ENCODE data around the gene CEP83. TPM values are rescaled to one million over a fixed set of nuclear protein-coding genes. Genes with fewer than 3 reads are reported as not detected.
"Not testable (repeated sequence)": the region's sequence is repeated elsewhere in the genome, so short reads cannot be mapped to it uniquely, and the experiment has no call there.

CEP83 gene
- 11.3 TPM for total RNA-seq

DNA sequence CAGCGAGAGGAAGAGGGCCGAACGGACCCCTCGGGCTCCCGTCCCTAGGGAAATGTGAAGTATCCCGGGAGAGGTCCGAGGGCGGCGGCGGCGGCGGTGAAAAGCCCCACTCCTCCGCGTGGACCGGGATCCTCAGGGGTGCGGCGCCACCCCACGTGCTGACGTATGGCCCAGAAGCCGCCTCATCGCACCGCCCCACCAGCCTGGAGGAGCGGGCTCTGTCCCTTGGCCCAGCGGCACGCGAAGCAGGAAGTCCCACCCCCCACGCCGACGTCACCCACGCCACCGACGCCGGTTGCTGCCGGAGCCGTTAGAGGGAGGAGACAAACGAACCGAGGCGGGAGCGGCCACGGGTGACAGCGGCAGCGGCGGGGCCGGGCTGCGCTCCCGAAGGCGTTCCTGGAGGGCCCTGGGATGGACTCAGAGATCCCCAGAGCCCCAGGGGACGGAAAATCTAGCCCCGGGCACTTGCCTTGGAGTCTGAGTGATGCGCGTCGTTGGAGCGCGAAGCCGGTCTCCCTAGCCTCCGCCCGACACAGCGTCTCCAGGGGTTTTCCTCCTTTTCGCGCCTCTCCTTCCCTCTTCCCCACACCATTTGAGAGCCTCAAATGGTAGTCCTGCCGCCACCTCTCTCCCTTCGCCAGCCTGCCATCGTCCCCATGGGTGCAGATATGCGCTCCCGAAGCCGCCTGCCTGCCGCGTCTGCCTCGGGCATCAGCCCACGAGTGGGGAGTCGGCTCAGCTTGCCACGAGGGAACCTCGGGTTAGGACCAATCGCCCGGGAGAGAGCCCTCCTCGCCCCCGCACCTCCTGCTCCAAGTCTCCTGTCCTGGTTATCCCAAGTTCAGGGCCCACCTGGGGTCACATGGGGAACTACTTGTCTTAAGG is at the start of gene CEP83:
TSS of gene CEP83 (minus strand) at position 140 of the 888 bp plus-strand sequence. CDS start 47,377 bp downstream, outside the sequence.
- ATAC-seq: peak; percentile 100

GRCh38 chr12:94509317-94509716 is 49.6 kb upstream of the CEP83 start:
- ATAC-seq: no peak

- ATAC-seq: no peak
These were observed 47.8 kb upstream of the CEP83 start for GRCh38 chr12:94507455-94507854.

GRCh38 chr12:94504386-94504785 is 44.7 kb upstream of the CEP83 start:
- no peak for ATAC-seq

- no peak for ATAC-seq
These were observed 44.0 kb upstream of the CEP83 start for GRCh38 chr12:94503619-94504018.

DNA sequence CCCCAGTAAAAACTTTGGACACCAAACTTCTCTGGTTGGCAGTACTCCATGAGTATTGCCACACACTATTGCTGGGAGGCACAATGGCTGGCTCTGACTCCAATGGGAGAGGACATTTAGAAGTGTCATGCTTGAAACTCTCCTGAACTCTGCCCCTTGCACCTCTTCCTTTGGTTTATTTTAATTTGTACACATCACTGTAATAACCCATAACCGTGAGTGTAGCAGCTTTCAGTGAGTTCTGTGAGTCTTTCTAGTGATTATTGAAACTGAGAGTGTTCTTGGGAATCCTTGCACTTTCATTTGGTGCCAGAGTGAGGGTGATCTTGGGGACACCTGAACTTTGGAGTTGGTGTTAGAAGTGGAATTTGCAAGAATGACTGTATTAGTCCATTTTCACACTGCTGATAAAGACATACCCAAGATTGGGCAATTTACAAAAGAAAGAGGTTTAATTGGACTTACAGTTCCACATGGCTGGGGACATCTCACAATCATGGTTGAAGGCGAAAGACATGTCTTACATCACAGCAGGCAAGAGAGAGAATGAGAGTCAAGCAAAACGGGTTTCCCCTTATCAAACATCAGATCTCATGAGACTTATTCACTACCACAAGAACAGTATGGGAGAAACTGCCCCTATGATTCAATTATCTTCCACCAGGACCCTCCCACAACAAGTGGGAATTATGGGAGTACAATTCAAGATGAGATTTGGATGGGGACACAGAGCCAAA is 41.3 kb upstream of the CEP83 start:
- ATAC-seq: no peak

DNA sequence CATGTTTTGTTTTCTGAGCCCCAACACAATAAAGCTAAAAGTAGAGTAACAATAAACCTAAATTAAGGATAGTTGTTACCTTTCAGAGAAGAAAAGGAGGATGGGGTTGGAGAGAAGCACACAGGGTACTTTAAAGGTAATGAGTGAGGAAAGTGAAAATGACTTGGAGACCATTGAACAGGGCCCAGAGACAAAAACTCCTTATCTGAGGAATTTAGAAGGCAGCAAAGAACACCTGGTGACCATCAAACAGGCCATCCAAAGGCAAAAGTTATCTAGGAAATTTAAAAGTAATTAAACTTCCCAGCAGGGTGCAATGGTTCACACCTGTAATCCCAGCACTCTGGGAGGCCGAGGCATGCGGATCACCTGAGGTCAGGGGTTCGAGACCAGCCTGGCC is 39.0 kb upstream of the CEP83 start:
- ATAC-seq: no peak

DNA sequence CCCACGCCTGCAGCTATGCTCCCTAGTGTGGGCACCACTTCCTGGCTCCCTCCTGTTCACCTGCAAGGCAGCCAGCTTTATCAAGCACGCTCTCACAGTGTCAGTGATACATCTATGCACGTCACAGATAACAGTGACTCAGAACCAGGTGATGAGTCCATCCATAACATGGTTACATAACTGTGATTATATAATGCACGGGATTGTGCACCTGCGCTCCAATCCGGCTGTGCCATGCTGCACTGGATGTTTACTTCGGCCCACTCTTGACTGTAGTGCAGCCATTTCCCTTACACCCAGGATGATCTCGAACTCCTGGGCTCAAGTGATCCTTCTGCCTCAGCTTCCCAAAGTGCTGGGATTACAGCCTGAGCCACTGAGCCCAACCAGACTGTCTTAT is 38.4 kb upstream of the CEP83 start:
- peak; percentile 22 for ATAC-seq

DNA sequence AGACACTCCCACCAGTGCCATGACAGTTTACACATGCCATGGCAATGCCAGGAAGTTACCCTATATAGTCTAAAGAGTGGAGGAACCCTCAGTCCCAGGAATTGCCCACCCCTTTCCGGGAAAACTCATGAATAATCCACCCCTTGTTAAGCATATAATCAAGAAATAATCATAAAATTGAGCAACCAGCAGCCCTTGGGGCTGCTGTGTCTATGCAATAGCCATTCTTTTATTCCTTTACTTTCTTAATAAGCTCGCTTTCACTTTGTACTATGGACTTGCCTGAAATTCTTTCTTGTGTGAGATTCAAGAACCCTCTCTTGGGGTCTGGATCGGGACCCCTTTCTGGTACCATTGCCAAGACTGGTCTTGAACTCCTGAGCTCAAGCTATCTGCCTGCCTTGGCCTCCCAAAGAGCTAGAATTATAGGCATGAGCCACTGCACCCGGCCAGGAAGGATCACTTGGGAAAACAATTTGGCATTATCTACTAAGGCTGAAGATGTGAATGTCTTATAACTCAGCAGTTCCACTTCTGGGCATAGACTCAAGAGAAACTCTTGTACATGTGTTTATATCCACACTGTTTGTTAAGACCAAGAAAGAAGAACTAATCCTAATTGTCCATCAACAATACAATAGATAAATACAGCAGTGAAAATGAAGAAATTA is 35.9 kb upstream of the CEP83 start:
- ATAC-seq: no peak

GRCh38 chr12:94491489-94491888 is 31.8 kb upstream of the CEP83 start:
- no peak for ATAC-seq

DNA sequence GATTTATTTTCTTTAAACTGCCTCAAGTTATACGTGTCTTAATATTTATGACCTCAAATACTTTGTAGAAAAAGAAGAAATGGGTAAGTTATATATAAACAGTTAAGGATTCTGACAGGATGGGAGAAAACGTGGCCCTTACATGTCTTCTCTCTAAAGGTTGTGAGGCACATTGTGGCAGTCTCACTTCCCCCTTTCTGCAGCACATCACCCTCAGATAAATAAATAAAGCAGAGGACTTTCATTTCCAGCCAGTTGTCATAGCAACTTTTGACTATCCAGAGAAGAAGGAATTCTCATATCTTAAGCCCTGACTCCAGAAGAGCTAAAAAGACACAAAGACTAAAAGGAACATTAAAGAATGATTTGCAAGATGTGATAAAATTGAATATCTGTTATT is 28.8 kb upstream of the CEP83 start:
- no peak for ATAC-seq

DNA sequence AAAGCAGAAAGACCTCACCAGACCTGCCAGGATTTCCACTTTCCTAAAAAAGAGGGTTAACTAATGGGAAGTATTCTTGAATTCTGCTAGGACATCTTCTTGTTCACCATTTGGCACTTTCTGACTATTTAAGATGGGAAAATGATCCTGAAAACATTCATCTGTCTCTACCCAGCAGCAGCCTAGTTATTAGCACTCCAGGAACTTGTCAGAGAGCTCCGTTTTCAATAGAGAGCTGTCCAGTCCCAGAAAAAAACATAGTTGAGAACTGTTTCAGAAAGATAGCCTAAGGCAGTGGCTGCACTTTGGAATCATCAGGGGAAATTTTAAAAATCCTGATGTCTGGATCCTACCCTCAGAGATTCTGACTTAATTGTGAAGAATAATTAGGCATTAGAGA is 22.1 kb upstream of the CEP83 start:
- ATAC-seq: no peak

DNA sequence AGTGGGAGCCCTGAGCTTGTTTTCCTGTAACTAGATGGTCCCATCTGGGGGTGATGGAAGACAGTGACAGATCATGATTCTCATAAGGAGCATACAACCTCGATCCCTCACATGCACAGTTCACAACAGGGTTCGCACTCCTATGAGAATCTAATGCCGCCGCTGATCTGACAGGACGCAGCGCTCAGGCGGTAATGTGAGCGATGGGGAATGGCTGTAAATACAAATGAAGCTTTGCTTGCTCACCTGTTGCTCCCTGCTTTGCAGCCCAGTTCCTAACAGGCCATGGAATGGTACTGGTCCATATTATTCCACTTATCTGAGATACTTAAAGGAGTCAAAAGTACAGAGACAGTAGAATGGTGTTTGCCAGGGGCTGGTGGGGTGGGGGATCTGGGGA is 9.9 kb upstream of the CEP83 start:
- ATAC-seq: no peak

DNA sequence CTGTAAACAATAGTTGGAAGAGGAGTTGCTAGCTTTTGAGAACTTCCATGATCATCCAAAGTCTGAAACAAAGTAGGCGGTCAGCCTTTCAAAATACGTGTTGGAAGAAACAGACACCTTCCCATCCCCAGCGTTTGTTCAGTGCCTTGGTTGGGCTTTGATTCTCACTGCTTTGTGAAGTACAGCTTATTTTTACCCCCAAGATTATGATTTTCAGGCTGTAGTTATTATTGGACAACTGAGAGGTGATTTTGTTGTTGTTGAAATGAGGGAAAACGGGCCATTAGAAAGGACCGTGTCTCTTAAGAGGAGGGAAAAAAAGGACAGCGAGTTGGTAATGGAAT is 921 bp upstream of the CEP83 start:
- ATAC-seq: no peak

DNA sequence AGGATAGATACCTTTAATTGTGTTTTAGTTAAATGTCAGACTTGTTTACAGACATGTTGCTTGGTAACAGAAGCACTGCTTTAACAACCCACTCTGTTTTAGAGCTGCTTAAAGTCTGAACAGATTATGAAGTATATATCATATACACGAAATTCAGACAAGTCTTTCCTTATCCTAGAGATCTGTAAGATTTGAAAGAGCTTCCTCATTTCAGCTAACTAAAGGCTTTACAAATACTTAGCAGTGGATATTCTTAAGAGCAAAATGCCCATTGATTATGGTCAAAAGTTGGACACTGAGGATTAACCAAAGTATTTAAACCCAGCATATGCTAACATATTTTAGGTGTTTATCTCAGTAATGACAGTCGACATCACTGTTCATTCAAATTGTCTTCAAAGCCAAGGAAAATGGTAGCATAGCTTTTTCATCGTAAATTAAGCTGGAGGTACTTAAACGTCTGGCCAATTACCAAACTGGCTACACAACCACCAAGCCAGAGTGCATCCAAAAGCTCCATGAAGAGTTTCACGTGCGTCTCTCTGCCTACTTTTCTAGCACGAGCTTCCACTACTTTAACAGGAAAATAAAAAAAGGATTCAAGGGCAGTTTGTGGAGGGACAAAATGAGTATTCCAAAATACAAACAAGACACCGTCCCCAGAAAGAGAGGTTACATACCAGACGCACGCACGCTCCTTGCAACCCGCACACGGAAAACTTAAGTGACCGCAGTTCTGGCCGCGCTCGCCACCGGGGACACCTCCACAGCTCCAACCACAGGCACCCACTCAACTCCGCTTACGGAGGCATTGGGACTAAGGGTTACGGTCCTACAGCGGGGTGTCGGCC is 565 bp downstream of the CEP83 start:
- peak; percentile 61 for ATAC-seq

- ATAC-seq: no peak
These were observed 2.4 kb downstream of the CEP83 start for GRCh38 chr12:94457311-94457710.

GRCh38 chr12:94454318-94454717 is 5.3 kb downstream of the CEP83 start:
- ATAC-seq: not testable (repeated sequence)

DNA sequence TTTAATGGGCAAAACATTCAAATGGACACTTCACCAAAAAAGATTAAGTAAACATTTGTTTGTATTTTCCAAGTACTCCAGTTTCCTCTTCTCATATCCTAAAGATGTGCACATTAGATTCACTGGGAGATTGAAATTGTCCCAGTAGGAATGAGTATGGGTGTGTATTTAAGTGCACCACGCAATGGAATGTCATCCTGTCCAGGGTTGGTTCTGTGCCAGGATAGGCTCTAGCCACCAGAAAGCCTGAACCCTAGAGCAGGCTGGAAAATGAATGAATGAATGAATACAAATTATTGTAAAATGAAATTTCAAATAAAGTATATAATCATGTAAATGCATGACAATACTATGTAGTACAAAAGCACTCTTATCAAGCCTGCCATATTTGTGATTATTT is 14.0 kb downstream of the CEP83 start:
- ATAC-seq: no peak

GRCh38 chr12:94437303-94437702 is 22.4 kb downstream of the CEP83 start:
- no peak for ATAC-seq

DNA sequence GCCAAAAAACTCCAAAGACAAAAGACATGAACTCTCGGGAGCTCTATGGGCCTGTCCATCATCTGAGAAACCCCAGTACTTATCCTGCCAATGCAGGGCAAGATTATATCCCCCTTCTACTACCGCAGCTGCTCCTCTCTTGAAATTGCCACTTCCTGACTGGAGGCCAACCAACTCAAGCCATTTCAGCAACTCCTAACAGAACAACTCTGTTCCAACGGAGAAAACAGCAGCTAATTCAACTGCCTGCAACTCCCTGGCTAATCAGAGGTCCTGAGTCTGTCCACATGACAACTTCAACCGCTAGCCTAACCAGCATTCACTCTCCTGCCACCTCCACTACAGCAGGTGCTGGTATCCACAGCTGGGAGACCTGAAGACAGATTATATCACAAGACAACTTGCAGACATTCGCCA is 24.1 kb downstream of the CEP83 start:
- no peak for ATAC-seq

GRCh38 chr12:94434171-94434570 is 25.5 kb downstream of the CEP83 start:
- no peak for ATAC-seq

- no peak for ATAC-seq
These were observed 25.9 kb downstream of the CEP83 start for GRCh38 chr12:94433744-94434143.

GRCh38 chr12:94430304-94430703 is 29.4 kb downstream of the CEP83 start:
- no peak for ATAC-seq

All from esophagus mucosa (tissue), 1 donor.